GM12864 (cell line): ENCODE results near the gene FRMPD1.
"Not testable (repeated sequence)": the region's sequence is repeated elsewhere in the genome, so short reads cannot be mapped to it uniquely, and the experiment has no call there.

Experiments used
- DNase-seq: peaks from one replicate; pipeline ENCODE4 v3.0.0-alpha.2; 2011; ENCODE audit warnings: low read depth
- H3K4me3 ChIP-seq: 2 replicates; pipeline ENCODE4 v1.5.1; 2011; ENCODE audit warnings: mild to moderate bottlenecking, low read depth, low read length, control low read depth
- TF ChIP-seq, protein P1 (sequence below): IDR thresholded peaks from 2 replicates; pipeline ENCODE4 v1.5.1; 2011; ENCODE audit warnings: low read depth, mild to moderate bottlenecking, moderate library complexity, low read length, control low read depth, inconsistent platforms; ENCODE audit errors: missing control alignments

The FRMPD1 gene, protein sequence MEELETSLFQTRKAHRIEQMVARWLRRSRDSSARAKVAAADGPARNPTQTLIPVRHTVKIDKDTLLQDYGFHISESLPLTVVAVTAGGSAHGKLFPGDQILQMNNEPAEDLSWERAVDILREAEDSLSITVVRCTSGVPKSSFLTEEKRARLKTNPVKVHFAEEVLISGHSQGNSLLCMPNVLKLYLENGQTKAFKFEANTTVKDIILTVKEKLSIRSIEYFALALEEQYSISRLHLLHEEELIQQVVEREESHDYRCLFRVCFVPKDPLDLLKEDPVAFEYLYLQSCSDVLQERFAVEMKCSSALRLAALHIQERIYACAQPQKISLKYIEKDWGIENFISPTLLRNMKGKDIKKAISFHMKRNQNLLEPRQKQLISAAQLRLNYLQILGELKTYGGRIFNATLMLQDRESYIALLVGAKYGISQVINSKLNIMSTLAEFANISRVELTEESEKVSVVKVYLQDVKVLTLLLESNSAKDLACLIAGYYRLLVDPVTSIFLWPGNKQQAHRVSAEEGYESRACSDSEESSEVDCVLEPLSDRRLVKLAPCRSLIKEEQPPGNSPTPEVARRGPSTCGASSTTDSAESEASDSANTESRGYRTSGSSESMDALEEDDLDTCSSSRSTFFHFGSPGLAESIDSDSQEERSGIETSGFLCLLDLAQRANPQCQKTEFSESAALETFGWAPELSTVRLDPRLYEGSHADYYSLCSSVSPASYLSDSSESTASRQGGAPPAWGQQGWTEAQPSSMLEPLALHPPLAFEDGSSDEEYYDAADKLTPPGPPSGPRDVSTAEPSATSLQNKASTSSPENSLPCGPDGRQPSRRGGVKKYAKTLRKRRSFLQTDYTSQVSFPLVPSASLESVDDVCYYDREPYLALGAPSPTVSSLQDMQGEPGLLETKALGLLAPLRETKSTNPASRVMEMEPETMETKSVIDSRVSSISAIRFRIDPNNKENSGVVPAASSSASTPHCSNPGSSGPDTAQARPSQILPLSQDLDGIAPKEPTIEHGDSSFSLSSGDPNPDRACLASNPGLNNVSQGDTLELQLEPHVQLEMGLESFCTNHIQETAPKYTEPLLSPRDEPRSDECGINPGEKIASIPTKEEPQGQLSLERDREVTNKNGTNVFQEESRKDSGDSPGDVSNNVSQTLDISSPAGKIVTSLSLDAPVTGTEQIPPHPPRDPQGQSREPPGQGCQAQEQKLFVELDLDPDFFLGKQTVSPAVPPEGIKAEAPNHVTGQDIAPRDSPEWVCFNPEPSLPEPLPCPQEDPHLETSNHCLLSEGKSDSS (N-terminal part only)

DNA sequence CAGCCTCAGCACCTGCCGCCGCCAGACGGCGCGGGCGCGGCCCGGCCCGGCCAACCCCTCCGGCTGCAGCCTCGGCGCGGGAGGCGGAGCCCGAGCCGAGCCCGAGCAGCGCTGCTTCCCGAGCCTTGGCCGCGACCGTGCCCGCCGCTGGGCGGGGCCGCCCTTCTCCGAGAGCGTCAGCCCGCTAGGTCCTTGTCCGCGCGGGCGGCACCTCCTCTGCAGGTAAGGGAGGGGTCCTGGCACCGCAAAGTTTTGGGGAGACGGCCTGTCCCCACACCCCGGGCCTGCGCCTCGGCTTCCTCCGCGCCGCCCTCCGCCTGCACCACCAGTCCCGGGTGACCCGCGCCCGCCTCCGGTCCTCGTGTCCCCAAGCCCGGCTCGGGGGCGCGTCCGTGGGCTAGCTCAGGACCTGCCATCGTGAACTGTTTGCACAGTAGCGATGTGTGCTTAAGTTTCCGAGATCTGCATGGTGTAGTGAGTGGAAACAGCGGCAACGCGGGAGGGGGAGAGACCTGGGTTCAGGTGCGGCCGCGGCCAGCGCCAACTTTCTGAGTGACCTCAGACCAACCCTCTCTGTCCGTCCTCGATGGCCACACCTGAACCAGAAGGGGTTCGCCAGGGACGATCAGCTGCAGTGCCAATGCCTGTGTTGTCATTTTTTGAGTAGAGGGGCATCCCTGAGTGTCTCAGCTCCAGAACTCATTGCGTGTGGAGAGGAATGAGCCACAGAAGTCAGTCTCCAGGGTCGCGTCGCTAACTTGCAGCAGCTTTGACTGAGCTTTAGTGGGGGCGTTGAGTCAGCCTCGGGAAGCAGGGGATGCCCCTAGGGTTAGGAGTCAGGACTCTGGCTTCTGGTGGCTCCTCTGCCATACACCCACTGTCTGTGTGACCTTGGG is at the start of gene FRMPD1:
FRMPD1 (plus strand) TSS at position 82 of the 896 bp plus-strand sequence. CDS start 41,688 bp downstream, outside the sequence.
- peak within 1 kb of the TSS; percentile 48 for H3K4me3 ChIP-seq
- TF ChIP-seq, protein P1, sequence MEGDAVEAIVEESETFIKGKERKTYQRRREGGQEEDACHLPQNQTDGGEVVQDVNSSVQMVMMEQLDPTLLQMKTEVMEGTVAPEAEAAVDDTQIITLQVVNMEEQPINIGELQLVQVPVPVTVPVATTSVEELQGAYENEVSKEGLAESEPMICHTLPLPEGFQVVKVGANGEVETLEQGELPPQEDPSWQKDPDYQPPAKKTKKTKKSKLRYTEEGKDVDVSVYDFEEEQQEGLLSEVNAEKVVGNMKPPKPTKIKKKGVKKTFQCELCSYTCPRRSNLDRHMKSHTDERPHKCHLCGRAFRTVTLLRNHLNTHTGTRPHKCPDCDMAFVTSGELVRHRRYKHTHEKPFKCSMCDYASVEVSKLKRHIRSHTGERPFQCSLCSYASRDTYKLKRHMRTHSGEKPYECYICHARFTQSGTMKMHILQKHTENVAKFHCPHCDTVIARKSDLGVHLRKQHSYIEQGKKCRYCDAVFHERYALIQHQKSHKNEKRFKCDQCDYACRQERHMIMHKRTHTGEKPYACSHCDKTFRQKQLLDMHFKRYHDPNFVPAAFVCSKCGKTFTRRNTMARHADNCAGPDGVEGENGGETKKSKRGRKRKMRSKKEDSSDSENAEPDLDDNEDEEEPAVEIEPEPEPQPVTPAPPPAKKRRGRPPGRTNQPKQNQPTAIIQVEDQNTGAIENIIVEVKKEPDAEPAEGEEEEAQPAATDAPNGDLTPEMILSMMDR, result no peak
- no peak for DNase-seq

DNA sequence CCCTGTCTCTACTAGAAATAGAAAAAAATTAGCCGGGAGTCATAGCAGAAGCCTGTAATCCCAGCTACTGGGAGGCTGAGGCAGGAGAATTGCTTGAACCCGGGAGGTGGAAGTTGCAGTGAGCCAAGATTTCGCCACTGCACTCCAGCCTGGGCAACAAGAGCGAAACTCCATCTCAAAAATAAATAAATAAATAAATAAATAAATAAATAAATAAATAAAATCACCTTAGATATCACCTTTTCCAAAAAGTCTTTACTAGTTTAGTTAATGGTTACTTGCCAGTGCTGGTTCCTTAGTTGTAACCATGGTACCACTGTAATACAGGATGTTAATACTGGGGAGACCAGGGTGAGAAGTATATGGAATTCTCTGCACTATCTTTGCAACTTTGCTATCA is 48.7 kb upstream of the FRMPD1 start:
- not testable (repeated sequence) for DNase-seq, H3K4me3 ChIP-seq

DNA sequence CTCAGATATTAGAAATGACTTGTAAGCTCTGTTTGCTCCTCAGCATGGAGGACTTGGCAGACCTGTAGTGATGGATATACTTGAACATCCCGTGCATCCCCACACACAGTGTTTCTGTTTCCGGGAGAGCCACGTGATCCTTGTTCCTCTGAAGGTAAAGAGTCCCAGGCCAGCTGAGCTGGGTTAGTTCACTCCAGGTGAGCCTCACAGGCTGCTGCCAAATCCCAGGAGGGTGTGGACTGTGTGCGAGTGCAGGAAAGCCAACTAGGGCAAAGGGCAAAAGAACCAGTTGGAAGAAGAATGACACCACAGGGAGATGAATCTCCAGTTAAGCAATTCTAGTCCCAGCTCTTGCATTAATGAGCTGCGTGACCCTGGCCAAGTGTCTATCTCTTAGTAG is 47.9 kb upstream of the FRMPD1 start:
- no peak for DNase-seq
- no peak overlapping the region for H3K4me3 ChIP-seq
- TF ChIP-seq, protein P1, result no peak

DNA sequence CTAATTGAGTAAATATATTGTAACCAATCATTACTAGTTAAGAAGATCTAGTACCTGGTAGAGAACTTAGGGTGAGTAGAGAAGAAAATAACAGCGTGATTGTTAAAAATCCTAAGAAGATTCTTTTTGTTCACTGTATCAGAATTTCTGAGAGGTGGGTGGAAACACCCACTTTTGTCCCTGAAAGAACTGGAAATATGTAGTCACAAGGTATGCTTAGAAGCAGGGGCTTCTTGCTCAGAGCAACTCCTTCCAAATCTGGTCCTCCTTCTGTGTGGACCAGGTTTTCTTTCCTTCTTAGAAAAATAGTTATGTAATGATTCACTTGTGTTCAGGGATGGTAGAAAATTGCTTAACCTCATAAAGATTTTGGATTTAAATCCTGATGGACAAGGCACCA is 46.5 kb upstream of the FRMPD1 start:
- no peak overlapping the region for H3K4me3 ChIP-seq
- DNase-seq, result no peak
- TF ChIP-seq, protein P1, result no peak

DNA sequence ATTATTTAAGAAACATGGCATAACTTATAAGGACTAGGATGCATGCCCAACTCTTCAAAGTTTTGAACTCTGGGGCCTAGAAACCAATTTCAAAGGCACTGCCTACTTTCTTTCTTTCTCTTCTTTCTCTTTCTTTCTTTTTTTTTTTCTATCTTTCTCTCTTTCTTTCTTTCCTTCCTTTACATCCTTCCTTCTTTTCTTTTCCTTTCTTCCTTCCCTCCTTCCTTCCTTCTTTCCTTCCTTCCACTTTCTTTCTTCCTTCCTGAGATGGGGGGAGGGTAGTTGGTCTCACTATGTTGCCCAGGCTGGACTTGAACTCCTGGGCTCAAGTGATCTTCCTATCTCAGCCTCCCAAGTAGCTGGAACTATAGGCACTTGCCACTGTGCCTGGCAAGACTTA is 42.5 kb upstream of the FRMPD1 start:
- TF ChIP-seq, protein P1, result no peak

DNA sequence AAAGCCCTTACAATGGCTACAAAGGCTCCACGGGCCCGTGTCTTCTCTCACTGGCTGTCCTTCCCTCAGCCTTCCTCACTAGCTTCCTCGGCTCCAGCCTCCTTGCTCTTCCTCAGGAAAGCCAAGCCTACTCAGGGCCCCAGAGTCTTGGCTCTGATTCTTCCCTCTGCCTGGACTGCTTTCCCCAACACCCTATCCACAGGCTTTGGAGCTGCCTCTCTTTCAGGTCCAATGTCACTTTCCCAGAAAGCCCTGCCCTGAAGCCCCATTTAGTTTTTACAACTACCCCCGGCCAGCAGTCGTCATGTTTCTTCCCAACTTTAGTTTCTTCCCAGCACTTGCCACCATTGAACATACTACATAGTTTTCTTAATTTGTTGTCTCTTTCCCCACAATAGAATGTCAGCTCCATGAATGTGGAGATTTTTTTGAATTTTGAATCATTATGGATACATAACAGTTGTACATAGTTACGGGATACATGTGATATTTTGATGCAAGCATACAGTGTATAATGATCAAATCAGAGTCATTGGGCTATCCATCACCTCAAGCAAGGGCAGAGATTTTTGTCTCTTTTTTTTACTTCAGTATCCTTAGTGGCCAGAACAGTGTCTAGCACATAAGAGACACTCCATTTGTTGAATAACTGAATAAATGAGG is 40.9 kb upstream of the FRMPD1 start:
- TF ChIP-seq, protein P1, result no peak
- no peak overlapping the region for H3K4me3 ChIP-seq
- DNase-seq, result no peak

More for the DNA sequence above, 42.5 kb upstream of the FRMPD1 start:
- DNase-seq, result no peak
- H3K4me3 ChIP-seq, result no peak overlapping the region
